ENCODE measurements around the gene CABLES2. TPM values are rescaled to one million over a fixed set of nuclear protein-coding genes. Genes with fewer than 3 reads are reported as not detected.

Gene CABLES2
- total and polyA plus RNA-seq, 10 of the 15 experiments (the other 5 are each of a cell fraction or from before 2014, with no cell fraction given) = 2.2 to 14.9 (median 5.3) TPM

DNA sequence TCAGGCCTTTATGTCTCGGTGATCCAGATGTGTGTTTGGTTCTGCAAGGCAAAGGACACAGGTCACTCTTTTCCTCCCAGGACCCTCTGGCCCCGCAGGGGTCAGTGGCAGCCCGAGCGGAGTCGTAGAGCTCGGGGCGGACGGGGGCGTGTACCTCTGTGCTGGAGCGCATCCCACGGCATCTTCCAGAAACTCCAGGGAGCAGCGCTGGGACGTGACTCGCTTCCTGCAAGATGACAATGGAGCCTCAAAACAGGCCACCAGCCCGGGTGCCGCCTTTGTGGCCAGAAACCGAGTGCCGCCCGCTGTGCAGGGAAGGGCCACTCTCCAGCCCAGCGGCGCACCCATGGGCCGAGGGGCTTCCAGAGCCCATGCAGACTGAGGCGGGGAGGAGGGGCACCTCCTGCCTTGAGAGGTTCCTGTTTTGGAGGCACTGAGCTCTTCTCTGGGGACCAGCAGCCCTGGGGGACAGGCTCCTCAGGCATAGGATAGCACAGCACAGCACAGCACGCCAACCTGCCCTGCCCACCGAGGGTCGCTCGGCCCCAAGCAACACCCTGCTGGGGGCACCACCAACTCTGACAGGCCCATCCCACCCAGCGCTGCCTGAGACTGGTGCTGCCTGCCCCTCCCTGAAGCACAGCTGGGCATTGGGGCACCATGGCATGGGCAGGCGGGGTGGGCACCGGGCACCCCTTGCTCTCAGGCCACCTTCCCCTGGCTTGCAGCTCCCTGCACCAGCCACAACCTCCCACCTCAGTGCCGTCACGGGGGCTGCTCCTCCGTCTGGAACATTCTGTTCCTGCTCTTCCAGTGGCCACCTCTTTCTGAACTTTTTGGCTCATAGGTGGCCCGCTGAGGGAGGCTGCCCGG is 10.5 kb downstream of the CABLES2 start:
- ChIA-PET SMC1A (ENCODE audit: uncharacterized antibody, unreplicated experiment) (no interaction called here), RAD21 (ENCODE audit: unreplicated experiment) (interaction anchor here (0.6 kb wide), 1 partner anchor 10 kb away, joined by 4 read pairs; the partner anchor contains the start of gene RPS21), CTCF (interaction anchor here (0.9 kb wide), 1 partner anchor 14 kb away, joined by 3 read pairs; no protein-coding TSS in a partner anchor), POLR2A (no interaction called here)
- Histone ChIP-seq H3K27me3 (replicated peaks in 1 of 2; ENCODE audit: control insufficient read depth in 2 of 2, insufficient read depth in 2 of 2, low read length in 1 of 2) (no peaks in the 10 kb centered on the region), H3K4me2 (ENCODE audit: control insufficient read depth, insufficient read depth) (no peak overlapping the region), H3K79me2 (ENCODE audit: control insufficient read depth, insufficient read depth, low read length) (no peaks in the 10 kb centered on the region), H3K36me3 (ENCODE audit: control insufficient read depth in 2 of 2, insufficient read depth in 2 of 2, low read length in 1 of 2) (peaks cover 0 to 4% of the 10 kb centered on the region in 2 experiments; a peak in 2 of 4 replicates), H4K20me1 (ENCODE audit: control insufficient read depth, insufficient read depth) (no peaks in the 10 kb centered on the region), H3K4me3 (no peak overlapping the region), H3K4me1 (ENCODE audit: control insufficient read depth, insufficient read depth, low read length) (no peaks in the 10 kb centered on the region), H3K27ac (ENCODE audit: control insufficient read depth, insufficient read depth) (no peak overlapping the region), H2AFZ (ENCODE audit: control insufficient read depth, low read depth, low read length) (no peak overlapping the region), H3K9me3 (replicated peaks; ENCODE audit: control insufficient read depth, insufficient read depth, low read length) (no peaks in the 10 kb centered on the region; the same call in 2 of the 3 replicates), H3K9ac (ENCODE audit: control insufficient read depth, insufficient read depth, low read length) (no peak overlapping the region)
- TF ChIP-seq, protein P1, sequence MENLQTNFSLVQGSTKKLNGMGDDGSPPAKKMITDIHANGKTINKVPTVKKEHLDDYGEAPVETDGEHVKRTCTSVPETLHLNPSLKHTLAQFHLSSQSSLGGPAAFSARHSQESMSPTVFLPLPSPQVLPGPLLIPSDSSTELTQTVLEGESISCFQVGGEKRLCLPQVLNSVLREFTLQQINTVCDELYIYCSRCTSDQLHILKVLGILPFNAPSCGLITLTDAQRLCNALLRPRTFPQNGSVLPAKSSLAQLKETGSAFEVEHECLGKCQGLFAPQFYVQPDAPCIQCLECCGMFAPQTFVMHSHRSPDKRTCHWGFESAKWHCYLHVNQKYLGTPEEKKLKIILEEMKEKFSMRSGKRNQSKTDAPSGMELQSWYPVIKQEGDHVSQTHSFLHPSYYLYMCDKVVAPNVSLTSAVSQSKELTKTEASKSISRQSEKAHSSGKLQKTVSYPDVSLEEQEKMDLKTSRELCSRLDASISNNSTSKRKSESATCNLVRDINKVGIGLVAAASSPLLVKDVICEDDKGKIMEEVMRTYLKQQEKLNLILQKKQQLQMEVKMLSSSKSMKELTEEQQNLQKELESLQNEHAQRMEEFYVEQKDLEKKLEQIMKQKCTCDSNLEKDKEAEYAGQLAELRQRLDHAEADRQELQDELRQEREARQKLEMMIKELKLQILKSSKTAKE (IDR thresholded peaks at IDR 0.05; ENCODE audit: low read depth, poor library complexity, severe bottlenecking) = no peak
- no peak for TF ChIP-seq RAD21 (IDR thresholded peaks at IDR 0.05; ENCODE audit: insufficient read depth, low read depth, low read length)
- TF ChIP-seq, protein P2, sequence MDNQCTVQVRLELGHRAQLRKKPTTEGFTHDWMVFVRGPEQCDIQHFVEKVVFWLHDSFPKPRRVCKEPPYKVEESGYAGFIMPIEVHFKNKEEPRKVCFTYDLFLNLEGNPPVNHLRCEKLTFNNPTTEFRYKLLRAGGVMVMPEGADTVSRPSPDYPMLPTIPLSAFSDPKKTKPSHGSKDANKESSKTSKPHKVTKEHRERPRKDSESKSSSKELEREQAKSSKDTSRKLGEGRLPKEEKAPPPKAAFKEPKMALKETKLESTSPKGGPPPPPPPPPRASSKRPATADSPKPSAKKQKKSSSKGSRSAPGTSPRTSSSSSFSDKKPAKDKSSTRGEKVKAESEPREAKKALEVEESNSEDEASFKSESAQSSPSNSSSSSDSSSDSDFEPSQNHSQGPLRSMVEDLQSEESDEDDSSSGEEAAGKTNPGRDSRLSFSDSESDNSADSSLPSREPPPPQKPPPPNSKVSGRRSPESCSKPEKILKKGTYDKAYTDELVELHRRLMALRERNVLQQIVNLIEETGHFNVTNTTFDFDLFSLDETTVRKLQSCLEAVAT (IDR thresholded peaks at IDR 0.05) = no peak
- TF ChIP-seq, protein P3, sequence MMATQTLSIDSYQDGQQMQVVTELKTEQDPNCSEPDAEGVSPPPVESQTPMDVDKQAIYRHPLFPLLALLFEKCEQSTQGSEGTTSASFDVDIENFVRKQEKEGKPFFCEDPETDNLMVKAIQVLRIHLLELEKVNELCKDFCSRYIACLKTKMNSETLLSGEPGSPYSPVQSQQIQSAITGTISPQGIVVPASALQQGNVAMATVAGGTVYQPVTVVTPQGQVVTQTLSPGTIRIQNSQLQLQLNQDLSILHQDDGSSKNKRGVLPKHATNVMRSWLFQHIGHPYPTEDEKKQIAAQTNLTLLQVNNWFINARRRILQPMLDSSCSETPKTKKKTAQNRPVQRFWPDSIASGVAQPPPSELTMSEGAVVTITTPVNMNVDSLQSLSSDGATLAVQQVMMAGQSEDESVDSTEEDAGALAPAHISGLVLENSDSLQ (IDR thresholded peaks at IDR 0.05) = no peak
- BruUV-seq (replicated peaks) = no TSS peak
- ATAC-seq = no peak
- no peak for FAIRE-seq
- DNase-seq (ENCODE audit: low read depth, low spot score) = no peak
- intact Hi-C loops (cut with micrococcal nuclease; ENCODE audit: unreplicated experiment) = no loop called here
- WGBS (ENCODE audit: insufficient coverage, insufficient replicate concordance, low lambda C conversion rate, missing lambda C conversion rate) = 81% methylated on average over 34 of the region's 35 CpGs
- in situ Hi-C loops (cut with MboI) = loop anchor here (25.0 kb wide), 1 partner anchor 384 kb away; no protein-coding TSS in a partner anchor
